Measurements from ENCODE around the gene HIVEP3. TPM values are rescaled to one million over a fixed set of nuclear protein-coding genes. Genes with fewer than 3 reads are reported as not detected.
A peak's percentile ranks its signal among the peaks of the same experiment; 100 is the strongest.

HIVEP3 gene
- total RNA-seq, 1 donor from 2014 or later, result 0.77 TPM

DNA sequence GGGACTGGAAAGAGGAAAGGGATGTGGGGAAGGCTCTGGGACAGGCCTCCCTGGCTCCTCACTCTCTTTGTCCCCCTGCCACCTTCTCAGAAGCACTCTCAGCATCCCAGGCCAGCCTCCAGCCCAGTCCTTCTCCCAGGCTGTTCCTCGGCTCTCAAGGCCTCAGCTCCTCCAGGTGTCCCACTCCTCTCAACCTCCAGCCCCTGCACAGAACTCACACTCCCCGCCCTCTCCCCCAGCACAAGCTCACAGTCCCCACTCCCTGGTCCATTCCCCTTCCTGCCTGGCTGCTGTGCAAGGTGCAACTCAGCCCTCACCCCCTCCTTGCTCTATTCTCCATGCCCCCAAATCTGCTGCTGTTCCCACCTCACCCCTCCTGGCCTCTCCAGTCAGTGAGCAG, 185.0 kb downstream of the HIVEP3 start:
- DNase-seq (ENCODE audit: low read depth in 2 of 2), result no peak

DNA sequence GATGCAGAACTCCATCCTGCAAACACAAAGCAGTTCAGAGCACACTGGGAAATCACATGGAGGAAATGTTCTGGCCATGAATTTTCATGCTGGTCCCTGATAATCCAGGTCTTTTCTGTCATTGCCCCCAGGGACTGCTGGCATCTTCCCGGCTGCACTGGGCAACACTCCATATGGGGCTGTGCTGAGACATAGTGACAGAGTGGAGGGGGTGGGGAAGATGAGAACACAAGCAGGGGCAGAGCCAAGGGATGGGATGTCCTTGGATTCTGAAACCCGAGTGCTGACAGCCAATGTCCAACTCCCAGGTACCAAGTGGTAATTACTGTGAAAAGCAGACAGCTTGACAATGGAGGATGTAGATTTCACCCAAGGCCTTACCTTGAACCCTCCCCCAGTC, 185.7 kb downstream of the HIVEP3 start:
- DNase-seq (ENCODE audit: low read depth in 2 of 2), result no peak

DNA sequence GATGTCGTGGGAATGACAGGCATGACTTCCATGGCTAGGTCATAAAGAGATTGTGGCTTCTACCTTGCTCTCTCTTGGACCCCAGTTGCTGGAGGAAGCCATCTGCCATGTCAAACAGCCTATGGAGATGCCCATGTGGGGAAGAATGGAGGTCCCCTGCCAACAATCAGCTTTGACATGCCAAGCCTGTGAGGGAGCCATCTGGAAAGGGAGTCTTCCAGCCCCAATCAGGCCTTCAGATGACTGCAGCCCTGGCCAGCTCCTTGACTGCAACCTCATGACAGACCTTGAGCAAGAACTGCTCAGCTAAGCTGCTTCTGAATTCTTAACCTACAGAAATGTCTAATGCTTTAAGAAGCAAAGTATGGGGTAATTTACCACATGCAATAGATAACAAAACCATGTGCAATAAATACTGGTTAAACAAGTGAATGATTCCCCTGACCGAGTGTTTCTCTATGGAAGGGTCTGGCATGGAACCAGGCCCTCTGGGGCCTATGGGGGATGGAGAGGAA, 187.1 kb downstream of the HIVEP3 start:
- DNase-seq (ENCODE audit: low read depth in 2 of 2), result no peak

GRCh38 chr1:41730806-41731205, 187.9 kb downstream of the HIVEP3 start:
- no peak for DNase-seq (ENCODE audit: low read depth in 2 of 2)

- no peak for DNase-seq (ENCODE audit: low read depth in 2 of 2)
Observed at GRCh38 chr1:41728403-41729202, 190.1 kb downstream of the HIVEP3 start.

- no peak for DNase-seq (ENCODE audit: low read depth in 2 of 2)
Observed at GRCh38 chr1:41727749-41728115, 191.0 kb downstream of the HIVEP3 start.

DNA sequence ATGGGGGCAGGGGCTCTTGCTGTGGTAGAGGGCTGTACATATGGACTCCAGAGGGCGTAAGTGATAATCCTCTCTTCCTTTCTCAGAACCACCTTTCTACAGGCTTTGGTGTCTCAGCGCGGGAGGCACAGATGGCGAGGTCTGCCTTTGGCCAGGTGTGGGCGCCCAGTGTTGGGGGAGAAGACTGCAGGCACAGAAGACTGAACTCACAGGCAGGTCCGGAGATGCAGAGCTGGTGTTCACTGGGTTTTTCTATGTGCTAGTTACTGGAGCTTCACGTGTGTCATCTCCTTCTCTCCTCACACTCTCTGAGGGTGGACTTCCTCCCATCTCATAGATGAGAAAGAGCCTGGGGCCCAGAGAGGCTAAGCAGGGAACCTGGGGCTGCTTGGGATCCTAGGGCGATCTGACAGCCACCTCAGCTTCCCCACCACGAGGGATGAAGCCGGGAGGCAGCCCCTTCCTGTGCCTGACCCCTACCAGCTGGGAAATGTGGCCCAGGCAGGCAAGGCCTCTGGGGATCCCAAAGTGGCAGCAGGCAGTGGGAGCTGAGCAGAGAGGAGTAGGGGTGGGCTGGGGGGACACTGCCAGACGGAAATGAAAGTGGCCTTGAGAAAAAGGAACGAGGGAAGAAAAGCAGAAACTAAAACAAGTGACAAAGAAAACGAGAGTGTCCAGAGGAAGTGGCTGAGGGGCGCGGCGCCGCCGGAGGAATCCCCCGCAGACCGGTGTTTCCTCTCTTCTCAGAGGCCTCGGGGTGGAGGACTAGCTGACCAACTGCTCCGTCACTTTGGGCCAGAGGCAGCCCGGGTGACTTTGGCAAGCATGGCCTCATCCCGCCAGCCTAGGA, 191.6 kb downstream of the HIVEP3 start:
- peak in 1 of 2 donors; percentile 66 for DNase-seq (ENCODE audit: low read depth in 2 of 2)

GRCh38 chr1:41726292-41726691, 192.4 kb downstream of the HIVEP3 start:
- no peak for DNase-seq (ENCODE audit: low read depth in 2 of 2)

DNA sequence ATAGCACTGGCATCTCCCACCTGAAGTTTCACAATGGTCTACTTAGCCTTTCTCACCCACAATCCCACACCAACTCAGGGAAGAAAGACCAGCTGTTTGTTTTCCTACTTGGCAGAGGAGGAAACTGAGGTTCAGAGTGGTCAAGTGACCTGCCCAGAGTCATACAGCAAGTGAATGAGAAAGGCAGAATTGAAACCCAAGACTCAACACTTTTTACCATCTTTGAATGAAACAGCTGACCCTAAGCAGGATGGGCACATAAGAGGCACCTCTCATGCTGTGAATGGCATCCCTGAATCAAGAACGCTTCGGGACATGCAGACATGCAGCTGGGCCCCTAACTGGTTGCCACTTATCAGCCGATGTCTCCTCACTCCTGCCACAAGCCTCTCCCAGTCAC, 193.8 kb downstream of the HIVEP3 start:
- DNase-seq (ENCODE audit: low read depth in 2 of 2), result no peak

DNA sequence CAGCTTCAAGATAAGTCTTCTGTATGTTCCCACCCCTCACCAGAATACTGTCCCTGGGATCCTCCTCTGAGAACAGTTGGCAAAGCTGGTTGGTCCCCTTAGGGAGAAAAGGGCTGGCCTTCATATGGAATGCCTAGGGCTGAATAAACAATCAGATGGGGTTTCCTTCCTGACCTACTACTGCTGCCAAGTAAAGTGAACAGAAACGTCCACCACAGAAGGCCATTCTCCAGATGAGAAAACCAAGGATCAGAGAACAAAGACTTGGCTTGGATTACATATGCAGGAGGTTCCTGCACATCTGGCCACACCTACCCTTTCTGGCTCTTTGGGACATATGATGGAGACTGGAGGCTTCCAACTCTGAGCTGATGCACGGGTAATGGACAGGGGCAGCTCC, 194.5 kb downstream of the HIVEP3 start:
- peak; percentile 72 to 92 for DNase-seq (ENCODE audit: low read depth in 2 of 2)

GRCh38 chr1:41723786-41724185, 194.9 kb downstream of the HIVEP3 start:
- DNase-seq (ENCODE audit: low read depth in 2 of 2), result no peak

DNA sequence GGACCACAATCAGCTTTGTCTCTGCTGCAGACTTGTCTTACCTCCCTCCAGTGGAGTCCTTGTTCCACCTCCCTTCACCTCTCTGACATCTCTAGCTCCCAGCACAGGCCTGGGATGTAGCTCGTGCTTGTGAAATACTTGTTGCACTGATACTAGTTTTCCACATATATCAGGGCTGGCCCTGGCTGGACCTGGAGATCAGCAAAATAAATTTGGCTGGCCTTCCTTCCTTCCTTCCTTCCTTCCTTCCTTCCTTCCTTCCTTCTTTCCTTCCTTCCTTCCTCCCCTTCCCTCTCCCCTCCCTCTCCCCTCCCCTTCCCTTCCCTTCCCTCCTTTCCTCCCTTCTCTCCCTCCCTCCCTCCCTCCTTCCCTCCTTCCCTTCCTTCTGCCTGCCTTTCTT, 196.5 kb downstream of the HIVEP3 start:
- DNase-seq (ENCODE audit: low read depth in 2 of 2), result no peak

DNA sequence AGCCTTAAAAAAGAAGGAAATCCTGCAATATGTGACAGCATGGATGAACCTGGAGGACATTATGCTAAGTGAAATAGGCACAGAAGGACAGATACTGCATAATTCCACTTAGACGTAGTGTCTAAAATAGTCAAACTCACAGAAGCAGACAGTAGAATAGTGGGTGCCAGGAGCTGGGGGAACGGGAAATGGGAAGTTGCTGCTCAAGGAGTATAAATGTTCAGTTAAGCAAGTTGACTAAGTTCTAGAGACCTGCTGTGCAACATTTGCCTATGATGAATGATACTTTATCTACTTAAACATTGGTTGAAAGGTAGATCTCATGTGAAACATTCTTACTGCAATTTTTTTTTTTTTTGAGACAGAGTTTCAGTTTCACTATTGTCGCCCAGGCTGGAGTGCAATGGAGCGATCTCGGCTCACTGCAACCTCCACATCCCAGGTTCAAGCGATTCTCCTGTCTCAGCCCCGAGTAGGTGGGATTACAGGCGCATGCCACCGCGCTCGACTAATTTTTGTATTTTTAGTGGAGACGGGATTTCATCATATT, 197.8 kb downstream of the HIVEP3 start:
- DNase-seq (ENCODE audit: low read depth in 2 of 2), result no peak

DNA sequence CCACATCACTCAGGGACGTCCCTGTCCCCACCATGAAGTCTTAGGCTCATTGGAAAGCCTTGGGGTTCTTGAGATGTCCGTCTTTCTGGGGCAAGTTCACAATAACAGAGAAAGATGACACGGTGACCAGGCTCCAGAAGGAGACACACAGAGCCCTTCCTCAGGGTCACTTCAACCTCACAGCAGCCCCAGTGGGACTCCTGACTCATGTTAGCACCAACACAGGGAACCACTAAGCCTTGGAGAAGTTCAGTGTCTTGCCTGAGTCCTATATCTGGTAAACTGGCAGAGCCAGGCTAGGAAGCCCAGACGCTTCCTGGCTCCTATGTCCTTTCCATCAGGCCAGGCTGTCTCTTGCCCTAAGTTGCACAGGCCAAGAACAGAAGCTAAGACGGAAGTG, 199.1 kb downstream of the HIVEP3 start:
- DNase-seq (ENCODE audit: low read depth in 2 of 2), result no peak

GRCh38 chr1:41719128-41719527, 199.6 kb downstream of the HIVEP3 start:
- DNase-seq (ENCODE audit: low read depth in 2 of 2), result no peak

GRCh38 chr1:41718497-41718896, 200.2 kb downstream of the HIVEP3 start:
- no peak for DNase-seq (ENCODE audit: low read depth in 2 of 2)

DNA sequence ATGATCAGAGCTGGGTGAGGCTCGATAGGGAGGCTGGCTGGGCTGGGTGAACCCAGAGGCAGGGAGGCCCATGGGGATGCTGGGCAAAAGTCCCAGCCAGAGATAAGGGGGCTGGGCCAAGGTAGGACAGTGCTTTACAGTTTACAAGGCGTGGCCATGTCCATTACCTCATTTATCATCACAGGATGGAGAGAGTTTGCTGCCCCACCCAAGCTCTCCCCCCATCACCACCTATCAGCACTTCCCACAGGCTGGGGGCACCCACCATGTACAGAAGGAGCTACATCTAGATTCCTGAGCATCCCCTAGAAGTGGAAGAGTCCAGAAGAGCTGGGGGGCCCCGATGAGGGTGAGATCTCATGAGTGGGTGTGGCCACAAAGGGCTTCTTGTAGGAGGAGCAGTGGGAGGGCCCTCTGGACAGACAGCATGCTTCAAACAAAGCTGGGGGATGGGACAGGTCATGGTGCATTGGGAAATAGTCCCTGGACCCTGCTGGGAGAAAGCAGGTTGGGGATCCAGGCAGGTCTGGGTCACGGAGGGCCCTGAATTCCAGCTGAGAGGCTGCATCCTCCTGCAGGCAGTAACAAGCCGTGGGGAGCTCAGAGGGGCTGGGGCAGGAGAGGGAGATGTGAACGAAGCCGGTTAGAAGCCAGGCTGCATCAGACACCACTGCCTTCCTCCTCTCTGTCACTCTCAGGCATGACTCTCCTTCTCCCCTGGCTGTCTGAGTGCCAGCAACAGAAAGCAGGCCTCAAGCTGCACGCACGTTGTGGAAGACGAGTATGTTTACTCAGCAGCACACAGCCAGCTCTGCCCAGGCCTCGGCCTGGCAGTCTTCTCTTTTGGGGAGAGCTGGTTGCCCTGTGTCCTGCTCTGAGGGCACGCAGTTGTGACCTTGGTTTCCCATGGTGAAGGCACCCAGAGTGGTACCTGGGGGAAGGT, 202.3 kb downstream of the HIVEP3 start:
- DNase-seq (ENCODE audit: low read depth in 2 of 2), result no peak

- DNase-seq (ENCODE audit: low read depth in 2 of 2), result no peak
Observed at GRCh38 chr1:41715441-41716095, 203.2 kb downstream of the HIVEP3 start.

GRCh38 chr1:41714638-41715389, 203.9 kb downstream of the HIVEP3 start:
- DNase-seq (ENCODE audit: low read depth in 2 of 2), result no peak
